Lung (tissue), 12 donors: Measurements from ENCODE around the gene HIF3A. TPM values are rescaled to one million over a fixed set of nuclear protein-coding genes. Genes with fewer than 3 reads are reported as not detected.

Experiments
- ATAC-seq: fragments of 200-7000 bp; cut with Tn5 transposase; one replicate; pipeline ENCODE4 v1.9.1; 2020; ENCODE audit warnings: moderate number of reproducible peaks; ENCODE audit not compliant: insufficient read depth, low FRiP score
- DNase-seq, 3 donors: peaks; one replicate each; pipeline ENCODE4 v3.0.0-alpha.2; 2013 to 2017
- H3K27ac ChIP-seq, 2 donors: one replicate each; pipeline ENCODE4 v1.5.1; 2013; ENCODE audit warnings: mild to moderate bottlenecking in 2 of 2, moderate library complexity in 2 of 2, control low read depth in 1 of 2, inconsistent platforms in 1 of 2, low read depth in 1 of 2, low read length in 1 of 2
- H3K27me3 ChIP-seq, 3 donors: one replicate each; pipeline ENCODE4 v1.5.1; 2013; ENCODE audit warnings: low read length in 2 of 3; ENCODE audit not compliant: control insufficient read depth in 3 of 3, insufficient read depth in 3 of 3
- H3K36me3 ChIP-seq, 4 donors: one replicate each; pipeline ENCODE4 v1.5.1; 2013; ENCODE audit warnings: low read length in 4 of 4, mild to moderate bottlenecking in 1 of 4, moderate library complexity in 1 of 4; ENCODE audit not compliant: control insufficient read depth in 4 of 4, insufficient read depth in 4 of 4
- H3K4me1 ChIP-seq, 5 donors: one replicate each; pipeline ENCODE4 v1.5.1; 2013; ENCODE audit warnings: low read length in 5 of 5, mild to moderate bottlenecking in 2 of 5, moderate library complexity in 1 of 5; ENCODE audit not compliant: control insufficient read depth in 5 of 5, insufficient read depth in 5 of 5
- H3K4me3 ChIP-seq: one replicate; pipeline ENCODE4 v1.5.1; 2013; ENCODE audit warnings: mild to moderate bottlenecking, control low read depth, moderate library complexity
- H3K9ac ChIP-seq, 2 donors: one replicate each; pipeline ENCODE4 v1.5.1; 2013; ENCODE audit warnings: low read length in 2 of 2, control low read depth in 1 of 2; ENCODE audit not compliant: insufficient read depth in 1 of 2
- H3K9me3 ChIP-seq, 4 donors: one replicate each; pipeline ENCODE4 v1.5.1; 2013; ENCODE audit warnings: low read length in 3 of 4, mild to moderate bottlenecking in 1 of 4, moderate library complexity in 1 of 4; ENCODE audit not compliant: control insufficient read depth in 4 of 4, insufficient read depth in 3 of 4
- CTCF ChIP-seq: IDR thresholded peaks from 2 replicates; pipeline ENCODE4 v1.5.1; 2012; ENCODE audit warnings: mild to moderate bottlenecking; ENCODE audit errors: control extremely low read depth, extremely low read depth
- WGBS, 2 donors: extraction: QIAGEN DNeasy Blood & Tissue Kit; methylation state at CpG; one replicate each; pipeline ENCODE4 v1.1.7; 2013; 5-methylcytosine and 5-hydroxymethylcytosine counted together
- polyA plus RNA-seq, 2 donors: library from polyadenylated mRNA; stranded (reverse); fragments of 200-250 nt; gene quantifications; one replicate each; pipeline ENCODE4 v1.2.1, GENCODE V29; 2013
- total RNA-seq, 2 donors: library from RNA; depleted of rRNA in 1 of 2; stranded (reverse); fragments of >200 nt in 1 of 2; gene quantifications; one replicate each; pipeline ENCODE4 v1.2.1, GENCODE V29; 2014 to 2021
- donor health status: control.
- donor health status: control.
- donor health status: Bipolar disorder and iron deficiency.
- donor health status: healthy.
- donor health status: DM: yes; HTN: yes; CAD: no.

HIF3A gene
- total and polyA plus RNA-seq, 4 donors = 24.1 to 315 (median 63.4) TPM

- Histone ChIP-seq H3K9ac (no peak overlapping the region), H3K4me1 (no peaks in the 10 kb centered on the region), H3K4me3 (no peak overlapping the region), H3K27ac (no peak overlapping the region), H3K36me3 (no peaks in the 10 kb centered on the region), H3K27me3 (peaks cover 0 to 3% (median 2%) of the 10 kb centered on the region in 3 donors), H3K9me3 (peaks cover 0 to 3% (median 0%) of the 10 kb centered on the region in 4 donors)
- DNase-seq (peak; percentile 82 to 87 (median 86)), ATAC-seq (peak; percentile 78)
- 21 to 22% methylated on average over 10 of the region's 10 CpGs for WGBS, 2 donors
- TF ChIP-seq CTCF = peak; percentile 96
Observed at GRCh38 chr19:46265217-46265828, 31.5 kb upstream of the HIF3A start.

- Histone ChIP-seq H3K9ac (no peak overlapping the region), H3K4me3 (no peak overlapping the region), H3K9me3 (no peaks in the 10 kb centered on the region), H3K4me1 (peaks cover 0 to 2% (median 0%) of the 10 kb centered on the region in 5 donors), H3K27me3 (peaks cover 0 to 7% (median 3%) of the 10 kb centered on the region in 3 donors), H3K36me3 (no peaks in the 10 kb centered on the region), H3K27ac (no peak overlapping the region)
- no peak for ATAC-seq
- 83 to 94% methylated on average over 7 of the region's 7 CpGs for WGBS, 2 donors
- DNase-seq = no peak
- no peak for TF ChIP-seq CTCF
Observed at GRCh38 chr19:46269101-46269500, 27.7 kb upstream of the HIF3A start.

GRCh38 chr19:46270521-46271256, 26.2 kb upstream of the HIF3A start:
- no peaks in the 10 kb centered on the region for H3K9me3 ChIP-seq
- no peak for TF ChIP-seq CTCF
- ATAC-seq = no peak
- H3K4me3 ChIP-seq = no peak overlapping the region
- peaks cover 0 to 2% (median 0%) of the 10 kb centered on the region in 5 donors for H3K4me1 ChIP-seq
- H3K36me3 ChIP-seq = no peaks in the 10 kb centered on the region
- H3K27ac ChIP-seq = no peak overlapping the region
- H3K9ac ChIP-seq = no peak overlapping the region
- DNase-seq = peak in 1 of 3 donors; percentile 34
- 31 to 39% methylated on average over 17 of the region's 17 CpGs for WGBS, 2 donors
- peaks cover 0 to 7% (median 3%) of the 10 kb centered on the region in 3 donors for H3K27me3 ChIP-seq
